MCF 10A (cell line): Measurements from ENCODE around the gene SORL1. TPM values are rescaled to one million over a fixed set of nuclear protein-coding genes. Genes with fewer than 3 reads are reported as not detected.

Experiments
- BruUV-seq: library from RNA; stranded (reverse); fragments of 400-500 nt; replicated peaks from 2 replicates; lab custom pipeline; 2021; lab: Mats Ljungman, UMichigan
- CTCF ChIA-PET: fragments of 300-600 bp; sonication (Branson Sonifier 250); formaldehyde crosslinking; extraction: SDS; loops from one replicate; lab custom pipeline; 2021; ENCODE audit warnings: antibody characterized with exemption, inconsistent platforms; lab: Yijun Ruan, JAX
- POLR2A ChIA-PET: fragments of 300-600, 350-650 bp; sonication (Branson Sonifier 250); formaldehyde crosslinking; extraction: SDS; loops from one replicate; lab custom pipeline; 2020; ENCODE audit warnings: antibody characterized with exemption, inconsistent platforms; lab: Yijun Ruan, JAX
- DNase-seq: peaks from one replicate; pipeline ENCODE4 v3.0.0-alpha.2; 2018; ENCODE audit not compliant: unreplicated experiment
- H3K27ac Mint-ChIP-seq: one replicate; pipeline ENCODE4 v1.8.0; 2022; ENCODE audit warnings: mild to moderate bottlenecking, low read depth, mixed read lengths; ENCODE audit not compliant: unreplicated experiment
- H3K27me3 Mint-ChIP-seq: one replicate; pipeline ENCODE4 v1.8.0; 2022; ENCODE audit warnings: mixed read lengths; ENCODE audit not compliant: insufficient read depth, unreplicated experiment
- H3K36me3 Mint-ChIP-seq: one replicate; pipeline ENCODE4 v1.8.0; 2022; ENCODE audit warnings: mild to moderate bottlenecking, moderate library complexity, mixed read lengths; ENCODE audit not compliant: insufficient read depth, unreplicated experiment
- H3K4me1 Mint-ChIP-seq: one replicate; pipeline ENCODE4 v1.8.0; 2022; ENCODE audit warnings: mixed read lengths; ENCODE audit not compliant: insufficient read depth, unreplicated experiment
- H3K4me3 Mint-ChIP-seq: one replicate; pipeline ENCODE4 v1.8.0; 2022; ENCODE audit warnings: mild to moderate bottlenecking, moderate library complexity, mixed read lengths; ENCODE audit not compliant: unreplicated experiment
- H3K9me3 Mint-ChIP-seq: one replicate; pipeline ENCODE4 v1.8.0; 2022; ENCODE audit warnings: mixed read lengths; ENCODE audit not compliant: unreplicated experiment
- intact Hi-C: fragments of 100-400 bp; cut with micrococcal nuclease; formaldehyde crosslinking; loops from 2 replicates; pipeline ENCODE4 v1.14.1; 2022
- total RNA-seq: library from RNA; stranded (reverse); gene quantifications from 2 replicates; pipeline ENCODE4 v1.2.3, GENCODE V29; 2022
- TF ChIP-seq, protein P1 (sequence below): fragments of 200-600 bp; IDR thresholded peaks from one replicate; pipeline ENCODE4 v1.8.0; 2022; ENCODE audit warnings: antibody characterized with exemption, mild to moderate bottlenecking; ENCODE audit not compliant: unreplicated experiment

The SORL1 gene
- total RNA-seq, 1 experiment from 2014 or later = 5.9 TPM

DNA sequence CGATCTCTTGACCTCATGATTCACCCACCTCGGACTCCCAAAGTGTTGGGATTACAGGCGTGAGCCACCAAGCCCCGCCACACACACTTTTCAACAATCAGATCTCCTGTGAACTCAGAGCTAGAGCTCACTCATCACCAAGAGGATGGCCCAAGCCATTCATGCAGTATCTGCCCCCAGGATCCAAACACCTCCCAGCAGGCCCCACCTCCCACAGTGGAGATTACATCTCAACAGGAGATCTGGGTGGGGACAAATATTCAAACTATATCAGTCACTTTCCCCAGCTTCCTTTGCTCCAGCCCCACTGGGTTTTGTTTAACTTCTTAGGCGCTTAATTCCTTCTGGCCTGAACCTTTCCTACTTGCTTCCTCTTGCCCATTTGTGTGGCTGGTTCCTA is 26.3 kb upstream of the SORL1 start:
- Mint-ChIP-seq H3K27ac (no peak overlapping the region), H3K9me3 (peaks cover 7% of the 10 kb centered on the region), H3K4me1 (no peaks in the 10 kb centered on the region), H3K36me3 (no peaks in the 10 kb centered on the region), H3K27me3 (peaks cover 16% of the 10 kb centered on the region), H3K4me3 (no peak overlapping the region)
- intact Hi-C loops = no loop called here
- ChIA-PET CTCF (no interaction called here), POLR2A (interaction anchor here (0.7 kb wide), 1 partner anchor 8 kb away, joined by 3 read pairs; no protein-coding TSS in a partner anchor)
- no peak for DNase-seq
- TF ChIP-seq, protein P1, sequence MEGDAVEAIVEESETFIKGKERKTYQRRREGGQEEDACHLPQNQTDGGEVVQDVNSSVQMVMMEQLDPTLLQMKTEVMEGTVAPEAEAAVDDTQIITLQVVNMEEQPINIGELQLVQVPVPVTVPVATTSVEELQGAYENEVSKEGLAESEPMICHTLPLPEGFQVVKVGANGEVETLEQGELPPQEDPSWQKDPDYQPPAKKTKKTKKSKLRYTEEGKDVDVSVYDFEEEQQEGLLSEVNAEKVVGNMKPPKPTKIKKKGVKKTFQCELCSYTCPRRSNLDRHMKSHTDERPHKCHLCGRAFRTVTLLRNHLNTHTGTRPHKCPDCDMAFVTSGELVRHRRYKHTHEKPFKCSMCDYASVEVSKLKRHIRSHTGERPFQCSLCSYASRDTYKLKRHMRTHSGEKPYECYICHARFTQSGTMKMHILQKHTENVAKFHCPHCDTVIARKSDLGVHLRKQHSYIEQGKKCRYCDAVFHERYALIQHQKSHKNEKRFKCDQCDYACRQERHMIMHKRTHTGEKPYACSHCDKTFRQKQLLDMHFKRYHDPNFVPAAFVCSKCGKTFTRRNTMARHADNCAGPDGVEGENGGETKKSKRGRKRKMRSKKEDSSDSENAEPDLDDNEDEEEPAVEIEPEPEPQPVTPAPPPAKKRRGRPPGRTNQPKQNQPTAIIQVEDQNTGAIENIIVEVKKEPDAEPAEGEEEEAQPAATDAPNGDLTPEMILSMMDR = no peak
- no TSS peak for BruUV-seq

DNA sequence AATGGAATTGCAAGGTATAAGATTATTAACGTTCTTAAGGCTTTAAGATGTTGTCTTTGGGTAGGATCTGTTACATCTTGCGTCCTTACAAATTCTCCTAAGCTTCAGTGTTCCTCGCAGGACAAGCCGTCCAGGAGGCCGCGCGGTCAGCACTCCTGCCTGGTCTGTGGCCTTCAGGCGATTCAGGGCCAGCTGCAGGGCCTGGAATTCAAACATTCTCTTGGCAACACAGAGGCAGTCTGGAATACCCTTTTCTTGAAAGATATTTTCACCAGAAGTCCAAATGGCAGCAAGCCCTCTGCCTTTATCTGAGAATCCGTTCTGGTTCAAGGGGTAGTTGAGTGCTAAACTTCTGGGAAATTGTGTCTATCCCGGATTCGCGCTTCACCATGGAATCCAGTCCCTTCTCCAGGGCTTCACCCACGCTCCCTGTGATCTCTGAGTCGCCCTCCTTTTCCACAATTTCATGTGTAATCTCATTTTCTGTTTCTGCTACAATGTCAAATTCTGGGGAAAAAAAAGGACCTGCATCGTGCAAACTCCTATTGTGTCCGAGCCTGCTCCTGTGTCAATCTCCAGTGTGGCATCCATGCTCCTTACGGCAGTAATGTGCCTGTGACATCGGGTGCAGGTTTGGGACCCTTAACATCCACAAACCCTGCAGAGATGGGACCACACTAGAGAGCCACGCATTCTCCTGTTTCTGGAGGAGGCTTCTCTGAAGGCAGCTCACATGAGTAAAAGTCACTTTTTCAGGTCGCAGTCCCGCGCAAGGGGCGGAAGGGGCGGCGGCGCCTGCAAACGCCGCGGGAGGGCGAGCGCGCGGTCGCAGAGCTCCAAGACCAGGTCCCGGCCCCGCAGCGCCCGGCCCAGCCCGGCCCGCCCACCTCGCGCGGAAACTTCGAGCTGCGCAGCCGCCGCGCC is 25.4 kb upstream of the SORL1 start:
- ChIA-PET CTCF (no interaction called here), POLR2A (no interaction called here)
- H3K27me3 Mint-ChIP-seq = peaks cover 16% of the 10 kb centered on the region
- no peak overlapping the region for H3K27ac Mint-ChIP-seq
- intact Hi-C loops = no loop called here
- peaks cover 7% of the 10 kb centered on the region for H3K9me3 Mint-ChIP-seq
- no TSS peak for BruUV-seq
- TF ChIP-seq, protein P1 = no peak
- DNase-seq = no peak
- H3K4me3 Mint-ChIP-seq = no peak overlapping the region
- no peaks in the 10 kb centered on the region for H3K36me3 Mint-ChIP-seq
- H3K4me1 Mint-ChIP-seq = no peaks in the 10 kb centered on the region

DNA sequence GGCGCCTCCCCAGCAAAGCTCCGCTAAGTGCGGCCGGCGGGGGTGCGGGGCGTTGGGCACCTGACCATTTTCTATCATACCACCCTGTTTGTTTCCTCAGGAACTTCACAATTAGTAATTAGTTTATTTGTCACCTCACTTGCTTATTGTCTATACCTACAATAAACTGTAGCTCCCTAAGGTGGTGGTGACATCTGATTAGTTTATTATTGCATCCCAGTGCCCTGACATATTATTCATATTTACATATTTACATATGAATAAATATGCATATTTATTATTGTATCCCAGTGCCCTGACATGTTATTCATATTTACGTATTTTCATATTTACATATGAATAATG is 24.7 kb upstream of the SORL1 start:
- Mint-ChIP-seq H3K27me3 (peaks cover 16% of the 10 kb centered on the region), H3K4me3 (no peak overlapping the region), H3K36me3 (no peaks in the 10 kb centered on the region), H3K4me1 (no peaks in the 10 kb centered on the region), H3K27ac (no peak overlapping the region), H3K9me3 (peaks cover 7% of the 10 kb centered on the region)
- ChIA-PET CTCF (no interaction called here), POLR2A (no interaction called here)
- intact Hi-C loops = no loop called here
- TF ChIP-seq, protein P1 = no peak
- BruUV-seq = no TSS peak
- DNase-seq = no peak

DNA sequence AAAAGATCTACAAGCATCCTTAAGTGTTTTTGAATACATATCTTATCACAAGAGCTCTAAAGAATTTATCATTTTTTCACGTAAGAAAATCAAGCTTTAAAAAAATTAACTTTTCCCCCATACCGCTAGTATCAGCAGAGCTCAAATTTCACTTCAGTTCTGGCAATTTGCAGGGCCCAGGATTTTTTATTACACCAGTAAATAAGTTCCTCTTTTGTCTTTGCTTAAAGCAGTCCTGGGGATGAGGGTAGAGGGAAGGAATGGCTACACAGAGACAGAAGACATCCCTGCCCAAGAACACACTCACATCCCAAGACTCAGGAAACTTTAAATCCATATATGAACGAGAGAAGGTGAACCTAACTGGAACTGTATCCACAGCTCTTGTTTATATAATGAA is 22.6 kb upstream of the SORL1 start:
- ChIA-PET POLR2A (interaction anchor here (0.8 to 1.2 kb wide), 2 partner anchors 9 to 10 kb away, joined by 3 read pairs; no protein-coding TSS in a partner anchor), CTCF (interaction anchor here (0.6 kb wide), 1 partner anchor 233 kb away, joined by 5 read pairs; no protein-coding TSS in a partner anchor)
- H3K36me3 Mint-ChIP-seq = no peaks in the 10 kb centered on the region
- BruUV-seq = no TSS peak
- TF ChIP-seq, protein P1 = no peak
- H3K27ac Mint-ChIP-seq = no peak overlapping the region
- intact Hi-C loops = no loop called here
- peaks cover 4% of the 10 kb centered on the region for H3K27me3 Mint-ChIP-seq
- no peak for DNase-seq
- H3K4me1 Mint-ChIP-seq = no peaks in the 10 kb centered on the region
- H3K9me3 Mint-ChIP-seq = no peaks in the 10 kb centered on the region
- H3K4me3 Mint-ChIP-seq = no peak overlapping the region
